H1 (cell line): ENCODE measurements around the gene IL1RAP.

Experiments
- ATF3 ChIP-seq: IDR thresholded peaks from 2 replicates; pipeline ENCODE4 v1.6.1; 2011; ENCODE audit warnings: low read depth, mild to moderate bottlenecking, low read length; ENCODE audit not compliant: insufficient read depth
- CEBPB ChIP-seq: IDR thresholded peaks from 2 replicates; pipeline ENCODE4 v1.6.1; 2012; ENCODE audit warnings: low read depth, low read length
- CTCF ChIP-seq, 3 experiments: IDR thresholded peaks; 1 replicate in 2 of 3; 2 replicates in 1 of 3; pipeline versions ENCODE4 v1.5.1 to v1.6.1; 2011; ENCODE audit warnings: low read length in 3 of 3, mild to moderate bottlenecking in 3 of 3, inconsistent platforms in 2 of 3, low read depth in 1 of 3, moderate library complexity in 1 of 3; ENCODE audit not compliant: insufficient read depth in 1 of 3; ENCODE audit errors: control extremely low read depth in 1 of 3
- EP300 ChIP-seq, 2 experiments: IDR thresholded peaks; 1 replicate in 1 of 2; 2 replicates in 1 of 2; pipeline ENCODE4 v1.6.1; 2011 to 2012; ENCODE audit warnings: low read depth in 2 of 2, low read length in 2 of 2, mild to moderate bottlenecking in 2 of 2, borderline replicate concordance in 1 of 2, inconsistent platforms in 1 of 2, moderate library complexity in 1 of 2
- EZH2 ChIP-seq: fragments of 200-600 bp; sonication (generic); IDR thresholded peaks from 2 replicates; pipeline ENCODE4 v1.7.1; 2012; ENCODE audit warnings: low read depth, mild to moderate bottlenecking, moderate library complexity, low read length, inconsistent platforms; ENCODE audit not compliant: severe bottlenecking
- JUN ChIP-seq: IDR thresholded peaks from 2 replicates; pipeline ENCODE4 v1.6.1; 2011; ENCODE audit warnings: low read depth, mild to moderate bottlenecking, improper control_type of control experiment, low read length
- MAFK ChIP-seq: IDR thresholded peaks from 2 replicates; pipeline ENCODE4 v1.6.1; 2012; ENCODE audit warnings: low read depth, mild to moderate bottlenecking, improper control_type of control experiment, low read length
- POLR2A ChIP-seq, 2 experiments: IDR thresholded peaks; 1 replicate in 1 of 2; 2 replicates in 1 of 2; pipeline ENCODE4 v1.6.1; 2011; ENCODE audit warnings: low read depth in 2 of 2, low read length in 2 of 2, mild to moderate bottlenecking in 2 of 2; ENCODE audit errors: control extremely low read depth in 1 of 2
- POLR2AphosphoS5 ChIP-seq: IDR thresholded peaks from 2 replicates; pipeline ENCODE4 v1.6.1; 2011; ENCODE audit warnings: low read depth, low read length
- SIRT6 ChIP-seq: IDR thresholded peaks from one replicate; pipeline ENCODE4 v1.7.1; 2012; ENCODE audit warnings: low read length, inconsistent platforms
- YY1 ChIP-seq: IDR thresholded peaks from 2 replicates; pipeline ENCODE4 v1.6.1; 2011; ENCODE audit warnings: low read depth, mild to moderate bottlenecking, low read length

GRCh38 chr3:190524942-190525341, 11.1 kb downstream of the IL1RAP start:
- no peak for TF ChIP-seq EZH2
- no peak for TF ChIP-seq CTCF (IDR thresholded peaks at IDR 0.05; ENCODE audit: control extremely low read depth in 1 of 3, insufficient read depth in 1 of 3, low read depth in 1 of 3, low read length in 3 of 3)
- no peak for TF ChIP-seq POLR2A (IDR thresholded peaks at IDR 0.05; ENCODE audit: control extremely low read depth in 1 of 2, low read depth in 2 of 2, low read length in 2 of 2)
- no peak for TF ChIP-seq MAFK
- no peak for TF ChIP-seq EP300 (IDR thresholded peaks at IDR 0.05; ENCODE audit: borderline replicate concordance in 1 of 2, low read depth in 2 of 2, low read length in 2 of 2)
- no peak for TF ChIP-seq SIRT6
- no peak for TF ChIP-seq ATF3
- TF ChIP-seq POLR2AphosphoS5: no peak
- no peak for TF ChIP-seq CEBPB
- no peak for TF ChIP-seq JUN
- TF ChIP-seq YY1: no peak
